Erythroblast (primary cell): ENCODE results near the gene CDK5RAP1.

Experiments
- GATA1 ChIP-seq: IDR thresholded peaks from 2 replicates; pipeline ENCODE4 v1.6.1; 2011; ENCODE audit warnings: low read depth, mild to moderate bottlenecking, control low read depth, low read length, moderate library complexity
- POLR2A ChIP-seq: IDR thresholded peaks from 2 replicates; pipeline ENCODE4 v1.6.1; 2011; ENCODE audit warnings: mild to moderate bottlenecking, low read length

- no peak for TF ChIP-seq POLR2A
- no peak for TF ChIP-seq GATA1
Observed at GRCh38 chr20:33386673-33387072, 14.6 kb downstream of the CDK5RAP1 start.
